SJSA1 (cell line): ENCODE results near the gene WSCD2. TPM values are rescaled to one million over a fixed set of nuclear protein-coding genes. Genes with fewer than 3 reads are reported as not detected.

Experiments
- DNase-seq, 2 experiments: peaks; one replicate each; pipeline ENCODE4 v3.0.0-alpha.2; 2015 to 2020; ENCODE audit warnings: low spot score in 2 of 2, low read depth in 1 of 2
- H3K27ac ChIP-seq: fragments of 250-450 bp; sonication (Bioruptor Pico); 2 replicates; pipeline ENCODE4 v1.5.1; 2020; ENCODE audit warnings: mild to moderate bottlenecking, moderate library complexity
- H3K27me3 ChIP-seq: fragments of 250-450 bp; sonication (Bioruptor Pico); replicated peaks from 2 replicates; pipeline ENCODE4 v1.5.1; 2020; ENCODE audit warnings: mild to moderate bottlenecking, moderate library complexity
- H3K36me3 ChIP-seq: fragments of 250-450 bp; sonication (Bioruptor Pico); 2 replicates; pipeline ENCODE4 v1.5.1; 2020; ENCODE audit warnings: mild to moderate bottlenecking
- H3K4me1 ChIP-seq: fragments of 250-450 bp; sonication (Bioruptor Pico); replicated peaks from 2 replicates; pipeline ENCODE4 v1.6.1; 2021; ENCODE audit warnings: mild to moderate bottlenecking
- H3K4me3 ChIP-seq: fragments of 250-450 bp; sonication (Bioruptor Pico); 2 replicates; pipeline ENCODE4 v1.5.1; 2020; ENCODE audit warnings: mild to moderate bottlenecking
- H3K9me3 ChIP-seq: fragments of 250-450 bp; sonication (Bioruptor Pico); replicated peaks from 2 replicates; pipeline ENCODE4 v1.5.1; 2020; ENCODE audit warnings: mild to moderate bottlenecking
- total RNA-seq: library from RNA; depleted of rRNA; stranded (reverse); fragments of >200 nt; shearing (Covaris generic); gene quantifications from 2 replicates; pipeline ENCODE4 v1.2.3, GENCODE V29; 2014

The WSCD2 gene
- total RNA-seq, 1 experiment from 2014 or later: not detected

- Histone ChIP-seq H3K9me3 (no peaks in the 10 kb centered on the region), H3K27me3 (no peaks in the 10 kb centered on the region; the same call in 1 of the 2 replicates), H3K4me3 (no peak overlapping the region), H3K4me1 (no peaks in the 10 kb centered on the region), H3K27ac (no peak overlapping the region), H3K36me3 (no peaks in the 10 kb centered on the region)
- no peak for DNase-seq
Measured at GRCh38 chr12:108191938-108192337, 62.9 kb downstream of the WSCD2 start.

- no peak overlapping the region for H3K27ac ChIP-seq
- H3K27me3 ChIP-seq: no peaks in the 10 kb centered on the region; the same call in 1 of the 2 replicates
- no peaks in the 10 kb centered on the region for H3K9me3 ChIP-seq
- no peaks in the 10 kb centered on the region for H3K4me1 ChIP-seq
- no peak overlapping the region for H3K4me3 ChIP-seq
- H3K36me3 ChIP-seq: no peaks in the 10 kb centered on the region
- DNase-seq: no peak
Measured at GRCh38 chr12:108193493-108193892, 64.4 kb downstream of the WSCD2 start.

GRCh38 chr12:108193917-108194316, 64.8 kb downstream of the WSCD2 start:
- Histone ChIP-seq H3K27me3 (no peaks in the 10 kb centered on the region; the same call in 1 of the 2 replicates), H3K36me3 (no peaks in the 10 kb centered on the region), H3K4me3 (no peak overlapping the region), H3K4me1 (no peaks in the 10 kb centered on the region), H3K9me3 (no peaks in the 10 kb centered on the region), H3K27ac (no peak overlapping the region)
- peak in 1 of 2 experiments; percentile 5 for DNase-seq

- Histone ChIP-seq H3K36me3 (no peaks in the 10 kb centered on the region), H3K9me3 (no peaks in the 10 kb centered on the region), H3K27me3 (no peaks in the 10 kb centered on the region; the same call in 1 of the 2 replicates), H3K27ac (no peak overlapping the region), H3K4me3 (no peak overlapping the region), H3K4me1 (no peaks in the 10 kb centered on the region)
- DNase-seq: no peak
Measured at GRCh38 chr12:108194585-108194984, 65.5 kb downstream of the WSCD2 start.

GRCh38 chr12:108196319-108196718, 67.2 kb downstream of the WSCD2 start:
- Histone ChIP-seq H3K36me3 (no peaks in the 10 kb centered on the region), H3K27me3 (no peaks in the 10 kb centered on the region), H3K4me3 (no peak overlapping the region), H3K4me1 (no peaks in the 10 kb centered on the region), H3K9me3 (no peaks in the 10 kb centered on the region), H3K27ac (no peak overlapping the region)
- no peak for DNase-seq

- no peaks in the 10 kb centered on the region for H3K4me1 ChIP-seq
- H3K36me3 ChIP-seq: no peaks in the 10 kb centered on the region
- DNase-seq: no peak
- H3K4me3 ChIP-seq: no peak overlapping the region
- H3K27ac ChIP-seq: no peak overlapping the region
- H3K27me3 ChIP-seq: no peaks in the 10 kb centered on the region
- H3K9me3 ChIP-seq: no peaks in the 10 kb centered on the region
Measured at GRCh38 chr12:108196921-108197320, 67.8 kb downstream of the WSCD2 start.

- no peaks in the 10 kb centered on the region for H3K9me3 ChIP-seq
- H3K36me3 ChIP-seq: no peaks in the 10 kb centered on the region
- H3K4me3 ChIP-seq: no peak overlapping the region
- H3K27me3 ChIP-seq: no peaks in the 10 kb centered on the region
- no peak for DNase-seq
- no peak overlapping the region for H3K27ac ChIP-seq
- H3K4me1 ChIP-seq: no peaks in the 10 kb centered on the region
Measured at GRCh38 chr12:108198043-108198442, 69.0 kb downstream of the WSCD2 start.

- Histone ChIP-seq H3K4me3 (no peak overlapping the region), H3K27me3 (no peaks in the 10 kb centered on the region), H3K4me1 (no peaks in the 10 kb centered on the region), H3K36me3 (no peaks in the 10 kb centered on the region), H3K9me3 (no peaks in the 10 kb centered on the region), H3K27ac (no peak overlapping the region)
- DNase-seq: no peak
Measured at GRCh38 chr12:108199106-108199505, 70.0 kb downstream of the WSCD2 start.

GRCh38 chr12:108201808-108202207, 72.7 kb downstream of the WSCD2 start:
- DNase-seq: no peak
- no peak overlapping the region for H3K27ac ChIP-seq
- no peaks in the 10 kb centered on the region for H3K4me1 ChIP-seq
- H3K36me3 ChIP-seq: no peaks in the 10 kb centered on the region
- no peaks in the 10 kb centered on the region for H3K9me3 ChIP-seq
- no peak overlapping the region for H3K4me3 ChIP-seq
- no peaks in the 10 kb centered on the region for H3K27me3 ChIP-seq

GRCh38 chr12:108204117-108204987, 75.3 kb downstream of the WSCD2 start:
- H3K27me3 ChIP-seq: no peaks in the 10 kb centered on the region
- H3K9me3 ChIP-seq: no peaks in the 10 kb centered on the region
- H3K36me3 ChIP-seq: no peaks in the 10 kb centered on the region
- H3K4me1 ChIP-seq: no peaks in the 10 kb centered on the region
- no peak overlapping the region for H3K4me3 ChIP-seq
- H3K27ac ChIP-seq: no peak overlapping the region
- no peak for DNase-seq

GRCh38 chr12:108205864-108206263, 76.8 kb downstream of the WSCD2 start:
- Histone ChIP-seq H3K4me1 (no peaks in the 10 kb centered on the region), H3K27ac (no peak overlapping the region), H3K27me3 (no peaks in the 10 kb centered on the region), H3K4me3 (no peak overlapping the region), H3K9me3 (no peaks in the 10 kb centered on the region), H3K36me3 (no peaks in the 10 kb centered on the region)
- no peak for DNase-seq

- no peak for DNase-seq
- Histone ChIP-seq H3K4me1 (no peaks in the 10 kb centered on the region), H3K27ac (no peak overlapping the region), H3K27me3 (no peaks in the 10 kb centered on the region), H3K36me3 (no peaks in the 10 kb centered on the region), H3K9me3 (no peaks in the 10 kb centered on the region), H3K4me3 (no peak overlapping the region)
Measured at GRCh38 chr12:108207791-108208730, 79.0 kb downstream of the WSCD2 start.

GRCh38 chr12:108210001-108210400, 80.9 kb downstream of the WSCD2 start:
- DNase-seq: no peak
- Histone ChIP-seq H3K9me3 (no peaks in the 10 kb centered on the region), H3K27ac (no peak overlapping the region), H3K36me3 (no peaks in the 10 kb centered on the region), H3K27me3 (no peaks in the 10 kb centered on the region), H3K4me1 (no peaks in the 10 kb centered on the region), H3K4me3 (no peak overlapping the region)

- no peak for DNase-seq
- H3K27ac ChIP-seq: no peak overlapping the region
- no peak overlapping the region for H3K4me3 ChIP-seq
- H3K36me3 ChIP-seq: no peaks in the 10 kb centered on the region
- no peaks in the 10 kb centered on the region for H3K4me1 ChIP-seq
- H3K27me3 ChIP-seq: no peaks in the 10 kb centered on the region
- no peaks in the 10 kb centered on the region for H3K9me3 ChIP-seq
Measured at GRCh38 chr12:108211157-108211556, 82.1 kb downstream of the WSCD2 start.
